NCI-H524 (cell line): ENCODE data around the gene LGR4.

Source experiments
- DNase-seq, 2 experiments: peaks; one replicate each; lab custom pipeline; 2025; lab: John Stamatoyannopoulos, UW

LGR4 gene

GRCh38 chr11:27427183-27427980 is 45.2 kb downstream of the LGR4 start:
- DNase-seq = no peak

- DNase-seq = no peak
Measured at GRCh38 chr11:27425814-27426213, 46.8 kb downstream of the LGR4 start.

- no peak for DNase-seq
Measured at GRCh38 chr11:27423125-27423524, 49.5 kb downstream of the LGR4 start.

- DNase-seq = no peak
Measured at GRCh38 chr11:27421819-27422494, 50.6 kb downstream of the LGR4 start.

- no peak for DNase-seq
Measured at GRCh38 chr11:27420722-27421572, 51.6 kb downstream of the LGR4 start.

- no peak for DNase-seq
Measured at GRCh38 chr11:27420217-27420616, 52.4 kb downstream of the LGR4 start.

- no peak for DNase-seq
Measured at GRCh38 chr11:27418356-27418755, 54.2 kb downstream of the LGR4 start.

- peak in 1 of 2 experiments; percentile 20 for DNase-seq
Measured at GRCh38 chr11:27416568-27417176, 55.9 kb downstream of the LGR4 start.

GRCh38 chr11:27414644-27415043 is 57.9 kb downstream of the LGR4 start:
- no peak for DNase-seq

- DNase-seq = no peak
Measured at GRCh38 chr11:27413218-27413617, 59.4 kb downstream of the LGR4 start.

GRCh38 chr11:27412192-27412691 is 60.3 kb downstream of the LGR4 start:
- no peak for DNase-seq

GRCh38 chr11:27411328-27411727 is 61.3 kb downstream of the LGR4 start:
- DNase-seq = no peak

GRCh38 chr11:27410272-27410671 is 62.3 kb downstream of the LGR4 start:
- no peak for DNase-seq

GRCh38 chr11:27409742-27410141 is 62.8 kb downstream of the LGR4 start:
- DNase-seq = no peak

- DNase-seq = no peak
Measured at GRCh38 chr11:27409049-27409448, 63.5 kb downstream of the LGR4 start.

- no peak for DNase-seq
Measured at GRCh38 chr11:27408246-27408800, 64.3 kb downstream of the LGR4 start.

- DNase-seq = no peak
Measured at GRCh38 chr11:27406498-27407354, 65.9 kb downstream of the LGR4 start.

- no peak for DNase-seq
Measured at GRCh38 chr11:27405134-27405533, 67.5 kb downstream of the LGR4 start.

GRCh38 chr11:27404427-27404826 is 68.2 kb downstream of the LGR4 start:
- DNase-seq = no peak

- DNase-seq = no peak
Measured at GRCh38 chr11:27403195-27403594, 69.4 kb downstream of the LGR4 start.

GRCh38 chr11:27402450-27402849 is 70.1 kb downstream of the LGR4 start:
- no peak for DNase-seq
